Adrenal gland (tissue), 5 donors: ENCODE results near the gene NUP153.

ENCODE experiments used
- CTCF ChIP-seq, 6 experiments: fragments of 450-650 bp in 4 of 6; fragments of 200-600 bp in 2 of 6; sonication (generic) in 1 of 6; IDR thresholded peaks; 1 replicate in 5 of 6; 2 replicates in 1 of 6; pipeline versions ENCODE4 v1.5.1 to v1.8.0; 2016 to 2021; ENCODE audit warnings: antibody characterized with exemption in 6 of 6, mild to moderate bottlenecking in 2 of 6, moderate library complexity in 1 of 6
- POLR2A ChIP-seq, 2 donors: fragments of 450-650 bp; IDR thresholded peaks; one replicate each; pipeline ENCODE4 v1.6.1; 2017; ENCODE audit warnings: antibody characterized with exemption in 2 of 2, mild to moderate bottlenecking in 2 of 2, moderate library complexity in 1 of 2
- donor health status: DM: no; HTN: no; CAD: no.

GRCh38 chr6:17666646-17667045 is 40.1 kb downstream of the NUP153 start:
- TF ChIP-seq CTCF (IDR thresholded peaks at IDR 0.05) (no peak), POLR2A (IDR thresholded peaks at IDR 0.05) (no peak)
